Measurements from ENCODE around the gene HTR1D.

HTR1D gene

DNA sequence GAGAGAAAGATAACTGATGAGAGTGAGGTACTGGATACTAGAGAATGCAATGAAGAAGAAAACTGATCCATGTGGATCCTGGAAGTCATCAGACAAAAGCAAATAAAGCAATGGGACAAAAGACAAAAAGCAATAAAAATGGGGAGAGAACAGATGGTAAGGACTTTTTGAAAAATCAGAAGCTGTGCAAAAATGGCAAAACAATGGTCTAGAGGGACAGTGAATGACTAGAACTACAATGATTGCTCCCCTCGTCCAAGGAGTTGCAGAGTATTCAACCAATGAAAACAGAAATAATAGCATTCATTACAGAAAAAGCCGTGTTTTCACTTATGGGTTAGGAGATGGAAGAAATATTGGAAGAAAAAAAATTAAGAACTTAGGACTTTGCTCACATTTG lies 67.2 kb downstream of the HTR1D start:
- DNase-seq (ENCODE audit: low spot score) = no peak

DNA sequence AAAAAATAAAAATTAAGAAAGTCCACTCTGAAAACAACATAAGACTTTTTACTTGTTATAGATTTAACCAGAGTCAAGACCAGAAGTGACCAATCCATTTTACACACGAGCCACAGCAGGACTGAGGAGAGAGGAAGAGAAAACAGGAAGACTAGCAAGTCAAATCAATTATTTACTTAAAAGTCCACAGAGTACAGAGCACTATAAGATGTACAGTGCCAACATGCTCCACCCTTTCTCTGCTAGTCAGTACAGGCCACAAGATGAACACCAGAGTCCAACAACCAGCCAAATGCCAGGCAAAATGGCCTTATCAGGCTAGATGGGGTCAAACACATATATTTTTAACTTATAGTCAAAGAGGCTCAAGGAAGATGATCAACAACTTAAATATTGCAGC lies 68.2 kb downstream of the HTR1D start:
- no peak for DNase-seq (ENCODE audit: low spot score)

DNA sequence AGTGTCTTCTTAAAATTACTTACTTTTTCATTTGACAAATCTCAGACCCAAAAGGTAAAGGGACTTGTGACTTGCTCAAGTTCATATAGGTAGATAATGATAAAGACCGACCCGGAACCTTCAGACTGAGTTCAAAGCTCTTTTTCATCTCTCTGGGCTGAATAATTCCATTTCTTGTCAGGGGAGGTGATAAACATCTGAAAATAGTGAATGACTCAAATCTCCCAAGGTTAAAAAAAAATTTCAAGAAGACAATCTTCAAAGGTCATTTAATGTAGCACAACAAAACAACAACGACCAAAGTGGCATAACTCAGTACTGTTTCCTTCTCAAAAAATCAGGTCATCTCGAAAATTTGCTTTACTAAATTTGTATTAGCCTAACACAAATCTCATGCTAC lies 69.2 kb downstream of the HTR1D start:
- DNase-seq (ENCODE audit: low spot score) = no peak

Measured in ecto neural progenitor cell (in vitro differentiated cells).